ENCODE data around the gene PALM. TPM values are rescaled to one million over a fixed set of nuclear protein-coding genes. Genes with fewer than 3 reads are reported as not detected.

PALM gene
- polyA plus RNA-seq, 1 donor (not counting 4 experiments of a cell fraction or from before 2014, with no cell fraction given), result not detected

DNA sequence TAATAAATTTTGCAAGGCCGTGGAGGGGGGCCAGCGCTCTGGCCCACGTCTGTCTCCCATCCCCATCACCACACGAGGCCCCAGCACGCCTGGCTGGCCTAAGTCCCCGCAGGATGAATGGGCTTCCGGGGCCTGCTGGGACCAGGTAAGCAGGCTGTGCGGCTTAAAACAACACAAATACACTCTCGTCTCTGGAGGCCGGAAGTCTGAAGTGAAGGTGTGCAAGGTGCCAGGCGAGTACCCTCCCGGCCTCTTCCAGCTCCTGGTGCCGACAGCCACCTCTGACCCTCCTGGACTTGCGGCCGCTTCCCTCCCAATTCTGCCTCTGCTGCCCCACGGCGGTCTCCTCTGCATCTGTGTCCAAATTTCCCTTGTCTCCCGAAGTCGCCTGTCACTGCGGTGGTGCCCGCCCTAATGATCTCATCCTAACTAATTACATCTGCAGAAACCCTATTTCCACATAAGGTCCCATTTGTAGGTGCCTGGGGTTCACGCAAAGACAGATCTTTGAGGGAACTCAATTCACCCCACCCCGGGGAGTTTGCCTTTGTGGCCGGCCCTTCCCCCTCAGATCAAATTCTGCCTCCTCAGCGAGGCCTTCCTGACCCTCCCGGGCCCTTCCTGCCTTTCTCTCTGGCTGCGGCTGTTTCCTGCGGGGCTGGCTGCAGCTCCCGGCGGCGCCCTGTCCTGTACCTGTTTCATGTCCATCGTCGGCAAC lies 80.4 kb downstream of the PALM start:
- Histone ChIP-seq H4K20me1 (ENCODE audit: control insufficient read depth, extremely low read depth, insufficient read depth, low read length) (no peaks in the 10 kb centered on the region), H3K4me1 (ENCODE audit: control insufficient read depth, extremely low read depth, insufficient read depth, low read length) (peaks cover 16% of the 10 kb centered on the region), H3K9ac (ENCODE audit: control insufficient read depth, extremely low read depth, insufficient read depth, low read length) (peak overlapping the region; percentile 47), H2AFZ (ENCODE audit: control insufficient read depth, low read length) (peak overlapping the region; percentile 79), H3K4me2 (ENCODE audit: control insufficient read depth, extremely low read depth, insufficient read depth, low read depth, low read length) (peak overlapping the region; percentile 58), H3K9me1 (ENCODE audit: control insufficient read depth, extremely low read depth, insufficient read depth, low read length) (no peaks in the 10 kb centered on the region), H3K79me2 (ENCODE audit: control insufficient read depth, insufficient read depth, low read length) (peaks cover 5% of the 10 kb centered on the region), H3K36me3 (ENCODE audit: control insufficient read depth in 2 of 2, extremely low read depth in 1 of 2, insufficient read depth in 2 of 2, low read length in 2 of 2) (no peaks in the 10 kb centered on the region), H3K4me3 (ENCODE audit: control insufficient read depth in 2 of 3, extremely low read depth in 1 of 3, insufficient read depth in 2 of 3, low read depth in 1 of 3, low read length in 3 of 3) (no peak overlapping the region), H3K9me3 (ENCODE audit: control insufficient read depth, low read depth, low read length) (no peaks in the 10 kb centered on the region), H3K27ac (ENCODE audit: control insufficient read depth, insufficient read depth, low read length) (peak overlapping the region; percentile 36), H3K27me3 (ENCODE audit: control insufficient read depth, extremely low read depth, insufficient read depth, low read length) (no peaks in the 10 kb centered on the region)
- no peak for TF ChIP-seq EZH2 (IDR thresholded peaks at IDR 0.05; ENCODE audit: low read length)
- TF ChIP-seq, protein P1, sequence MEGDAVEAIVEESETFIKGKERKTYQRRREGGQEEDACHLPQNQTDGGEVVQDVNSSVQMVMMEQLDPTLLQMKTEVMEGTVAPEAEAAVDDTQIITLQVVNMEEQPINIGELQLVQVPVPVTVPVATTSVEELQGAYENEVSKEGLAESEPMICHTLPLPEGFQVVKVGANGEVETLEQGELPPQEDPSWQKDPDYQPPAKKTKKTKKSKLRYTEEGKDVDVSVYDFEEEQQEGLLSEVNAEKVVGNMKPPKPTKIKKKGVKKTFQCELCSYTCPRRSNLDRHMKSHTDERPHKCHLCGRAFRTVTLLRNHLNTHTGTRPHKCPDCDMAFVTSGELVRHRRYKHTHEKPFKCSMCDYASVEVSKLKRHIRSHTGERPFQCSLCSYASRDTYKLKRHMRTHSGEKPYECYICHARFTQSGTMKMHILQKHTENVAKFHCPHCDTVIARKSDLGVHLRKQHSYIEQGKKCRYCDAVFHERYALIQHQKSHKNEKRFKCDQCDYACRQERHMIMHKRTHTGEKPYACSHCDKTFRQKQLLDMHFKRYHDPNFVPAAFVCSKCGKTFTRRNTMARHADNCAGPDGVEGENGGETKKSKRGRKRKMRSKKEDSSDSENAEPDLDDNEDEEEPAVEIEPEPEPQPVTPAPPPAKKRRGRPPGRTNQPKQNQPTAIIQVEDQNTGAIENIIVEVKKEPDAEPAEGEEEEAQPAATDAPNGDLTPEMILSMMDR (optimal IDR thresholded peaks at IDR 0.05 in 1 of 3, IDR thresholded peaks at IDR 0.05 in 1 of 3, conservative IDR thresholded peaks at IDR 0.05 in 1 of 3; ENCODE audit: extremely low read depth in 1 of 3, insufficient read depth in 2 of 3, low read length in 3 of 3), result no peak
- dilution Hi-C loops (cut with MboI; ENCODE audit: extremely low pct_ligation_motif_present, low sequenced_read_pairs), result no loop called here
- no peak for DNase-seq (ENCODE audit: low read depth, low spot score)
- no peak for FAIRE-seq

DNA sequence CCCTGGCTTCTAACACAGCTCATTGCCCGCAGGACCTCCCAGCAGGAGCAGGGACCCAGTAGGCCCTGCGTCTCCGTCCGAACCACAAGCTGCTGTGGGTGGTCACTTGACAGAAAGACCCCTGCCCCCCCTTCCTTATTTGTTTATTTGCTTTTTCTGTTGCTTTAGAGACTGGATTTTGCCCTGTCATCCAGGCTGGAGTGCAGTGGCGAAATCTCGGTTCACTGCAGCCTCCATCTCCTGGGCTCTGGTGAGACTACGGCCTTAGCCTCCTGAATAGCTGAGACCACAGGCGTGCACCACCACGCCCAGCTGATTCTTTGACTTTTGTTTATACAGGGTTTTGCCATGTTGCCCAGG lies 80.9 kb downstream of the PALM start:
- dilution Hi-C loops (cut with MboI; ENCODE audit: extremely low pct_ligation_motif_present, low sequenced_read_pairs), result no loop called here
- no peak overlapping the region for H2AFZ ChIP-seq (ENCODE audit: control insufficient read depth, low read length)
- H4K20me1 ChIP-seq (ENCODE audit: control insufficient read depth, extremely low read depth, insufficient read depth, low read length), result no peaks in the 10 kb centered on the region
- TF ChIP-seq, protein P1 (optimal IDR thresholded peaks at IDR 0.05 in 1 of 3, IDR thresholded peaks at IDR 0.05 in 1 of 3, conservative IDR thresholded peaks at IDR 0.05 in 1 of 3; ENCODE audit: extremely low read depth in 1 of 3, insufficient read depth in 2 of 3, low read length in 3 of 3), result no peak
- TF ChIP-seq EZH2 (IDR thresholded peaks at IDR 0.05; ENCODE audit: low read length), result no peak
- peaks cover 1% of the 10 kb centered on the region for H3K79me2 ChIP-seq (ENCODE audit: control insufficient read depth, insufficient read depth, low read length)
- no peaks in the 10 kb centered on the region for H3K36me3 ChIP-seq (ENCODE audit: control insufficient read depth in 2 of 2, extremely low read depth in 1 of 2, insufficient read depth in 2 of 2, low read length in 2 of 2)
- no peak for DNase-seq (ENCODE audit: low read depth, low spot score)
- no peaks in the 10 kb centered on the region for H3K27me3 ChIP-seq (ENCODE audit: control insufficient read depth, extremely low read depth, insufficient read depth, low read length)
- peaks cover 16% of the 10 kb centered on the region for H3K4me1 ChIP-seq (ENCODE audit: control insufficient read depth, extremely low read depth, insufficient read depth, low read length)
- FAIRE-seq, result no peak
- no peaks in the 10 kb centered on the region for H3K9me3 ChIP-seq (ENCODE audit: control insufficient read depth, low read depth, low read length)
- H3K27ac ChIP-seq (ENCODE audit: control insufficient read depth, insufficient read depth, low read length), result no peak overlapping the region
- H3K4me3 ChIP-seq (ENCODE audit: control insufficient read depth in 2 of 3, extremely low read depth in 1 of 3, insufficient read depth in 2 of 3, low read depth in 1 of 3, low read length in 3 of 3), result no peak overlapping the region
- H3K9me1 ChIP-seq (ENCODE audit: control insufficient read depth, extremely low read depth, insufficient read depth, low read length), result no peaks in the 10 kb centered on the region
- H3K9ac ChIP-seq (ENCODE audit: control insufficient read depth, extremely low read depth, insufficient read depth, low read length), result peak overlapping the region; percentile 47
- H3K4me2 ChIP-seq (ENCODE audit: control insufficient read depth, extremely low read depth, insufficient read depth, low read depth, low read length), result peak overlapping the region; percentile 58
